Measurements from ENCODE around the gene KIAA0513.
"Not testable (repeated sequence)": the region's sequence is repeated elsewhere in the genome, so short reads cannot be mapped to it uniquely, and the experiment has no call there.

Gene KIAA0513

DNA sequence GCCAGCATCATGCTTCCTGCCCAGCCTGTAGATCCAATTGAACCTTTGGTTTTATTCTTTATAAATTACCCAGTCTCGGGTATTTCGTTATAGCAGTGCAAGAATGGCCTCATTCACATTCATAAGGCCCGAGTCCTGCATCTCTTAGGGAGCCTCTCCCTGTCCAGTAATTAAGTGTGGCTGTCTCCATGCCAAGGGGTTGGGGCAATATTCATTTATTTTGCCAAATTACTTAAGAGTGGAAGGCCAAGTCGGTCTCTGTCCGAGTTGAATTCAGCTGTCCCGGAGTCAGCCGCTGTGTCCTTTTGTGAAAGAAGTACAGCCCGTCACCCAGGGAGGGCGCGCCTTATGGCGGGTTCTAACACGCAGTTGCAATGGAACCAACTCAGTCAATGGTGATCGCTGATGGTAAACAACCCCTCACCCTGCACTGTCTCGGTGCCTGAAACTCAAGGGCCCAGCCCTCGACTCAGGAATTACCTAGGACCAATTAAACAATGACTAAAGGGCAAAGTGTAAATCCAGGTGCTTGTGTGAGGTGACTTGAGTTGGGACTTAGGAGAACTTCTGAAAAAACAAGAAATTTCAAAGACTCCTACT is 22.2 kb downstream of the KIAA0513 start:
- DNase-seq (ENCODE audit: low spot score) = no peak

DNA sequence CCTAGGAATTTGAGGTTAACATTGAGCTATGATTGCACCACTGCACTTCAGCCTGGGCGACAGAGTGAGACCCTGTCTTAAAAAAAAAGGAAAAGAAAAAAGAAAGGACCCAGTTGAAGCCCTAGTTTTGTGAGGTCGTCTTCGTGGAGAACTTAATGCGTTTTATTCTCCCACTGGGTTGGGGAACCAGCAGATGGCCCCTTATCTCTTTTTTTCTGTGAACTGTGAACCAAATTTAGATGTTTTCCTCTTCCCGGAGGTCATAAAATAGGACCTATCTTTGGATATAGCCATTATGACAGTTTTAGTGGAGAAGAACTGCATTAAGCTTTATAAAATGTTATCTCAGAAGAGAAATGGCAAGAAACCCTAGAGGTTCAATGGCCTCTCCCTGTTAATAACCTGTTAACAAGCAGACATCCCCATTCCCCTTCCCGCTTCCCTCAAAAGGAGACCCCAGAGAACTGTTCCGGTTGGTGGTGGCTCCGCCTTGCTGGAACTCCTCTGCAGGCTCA is 23.5 kb downstream of the KIAA0513 start:
- DNase-seq (ENCODE audit: low spot score) = no peak

DNA sequence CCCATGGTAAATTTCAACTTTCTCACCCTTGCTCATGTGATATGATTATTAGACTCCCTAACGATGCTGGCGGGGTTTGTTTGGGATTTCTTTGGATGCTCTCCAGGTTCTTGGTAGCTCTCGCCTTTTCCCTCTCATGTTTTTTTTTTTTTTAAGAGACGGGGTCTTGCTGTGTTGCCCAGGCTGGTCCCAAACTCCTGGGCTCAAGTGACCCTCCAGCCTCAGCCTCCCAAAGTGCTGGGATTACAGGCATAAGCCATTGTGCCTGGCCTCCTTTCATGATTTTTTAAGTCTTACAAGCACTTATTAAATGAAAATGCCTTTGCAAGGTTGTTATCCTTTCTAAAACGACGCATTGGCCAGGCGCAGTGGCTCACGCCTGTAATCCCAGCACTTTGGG is 24.1 kb downstream of the KIAA0513 start:
- DNase-seq (ENCODE audit: low spot score) = no peak

DNA sequence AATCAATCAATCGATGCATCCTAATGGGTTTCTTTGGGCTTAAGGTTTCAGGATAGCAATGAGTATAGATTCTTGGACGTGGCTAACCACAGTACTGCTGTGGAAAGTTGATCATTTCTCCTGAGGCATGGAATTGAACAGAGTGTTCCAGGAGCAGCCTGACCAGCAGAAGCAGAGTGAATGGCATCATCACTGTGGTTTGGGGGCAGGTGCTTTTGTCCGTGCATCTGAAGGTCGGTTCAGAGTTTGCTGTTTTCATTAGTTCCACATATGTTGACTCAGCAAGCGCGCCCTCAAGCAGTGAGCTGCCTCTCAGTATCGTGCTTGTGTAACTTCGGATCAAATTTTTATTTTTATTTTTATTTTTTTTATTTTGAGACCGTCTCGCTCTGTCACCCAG is 24.9 kb downstream of the KIAA0513 start:
- DNase-seq (ENCODE audit: low spot score) = no peak

DNA sequence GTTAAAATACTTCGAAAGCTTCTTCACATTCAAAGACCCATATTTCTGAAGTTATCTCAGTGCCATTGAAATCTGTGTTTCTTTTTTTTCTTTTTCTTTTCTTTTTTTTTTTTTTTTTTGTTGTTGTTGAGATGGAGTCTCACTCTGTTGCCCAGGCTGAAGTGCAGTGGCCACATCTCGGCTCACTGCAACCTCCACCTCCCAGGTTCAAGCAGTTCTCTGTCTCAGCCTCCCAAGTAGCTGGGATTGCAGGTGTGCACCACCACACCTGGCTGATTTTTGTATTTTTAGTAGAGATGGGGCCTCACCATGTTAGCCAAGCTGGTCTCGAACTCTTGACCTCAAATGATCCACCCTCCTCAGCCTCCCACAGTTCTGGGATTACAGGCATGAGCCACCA is 26.7 kb downstream of the KIAA0513 start:
- not testable (repeated sequence) for DNase-seq (ENCODE audit: low spot score)

DNA sequence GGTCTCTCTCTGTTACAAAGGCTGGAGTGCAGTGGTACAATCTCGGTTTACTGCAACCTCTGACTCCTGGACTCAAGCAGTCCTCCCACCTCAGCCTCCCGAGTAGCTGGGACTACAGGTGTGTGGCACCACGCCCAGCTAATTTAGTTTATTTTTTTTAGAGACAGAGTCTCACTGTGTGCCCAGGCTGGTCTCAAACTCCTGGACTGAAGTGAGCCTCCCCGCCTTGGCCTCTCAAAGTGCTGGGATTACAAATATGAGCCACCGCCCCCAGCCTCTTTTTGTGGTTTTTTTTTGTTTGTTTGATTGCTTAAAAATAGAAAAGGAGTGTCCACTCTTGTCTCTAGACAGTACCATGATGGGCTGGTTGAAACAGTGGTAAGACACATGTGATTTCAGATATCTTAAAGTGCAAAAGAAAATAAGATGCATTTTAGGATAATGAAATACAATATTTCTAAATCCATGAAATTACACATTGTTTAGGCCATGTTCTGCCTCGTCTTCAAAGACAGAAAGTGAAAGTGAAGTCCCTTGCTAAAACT is 27.4 kb downstream of the KIAA0513 start:
- DNase-seq (ENCODE audit: low spot score) = no peak

DNA sequence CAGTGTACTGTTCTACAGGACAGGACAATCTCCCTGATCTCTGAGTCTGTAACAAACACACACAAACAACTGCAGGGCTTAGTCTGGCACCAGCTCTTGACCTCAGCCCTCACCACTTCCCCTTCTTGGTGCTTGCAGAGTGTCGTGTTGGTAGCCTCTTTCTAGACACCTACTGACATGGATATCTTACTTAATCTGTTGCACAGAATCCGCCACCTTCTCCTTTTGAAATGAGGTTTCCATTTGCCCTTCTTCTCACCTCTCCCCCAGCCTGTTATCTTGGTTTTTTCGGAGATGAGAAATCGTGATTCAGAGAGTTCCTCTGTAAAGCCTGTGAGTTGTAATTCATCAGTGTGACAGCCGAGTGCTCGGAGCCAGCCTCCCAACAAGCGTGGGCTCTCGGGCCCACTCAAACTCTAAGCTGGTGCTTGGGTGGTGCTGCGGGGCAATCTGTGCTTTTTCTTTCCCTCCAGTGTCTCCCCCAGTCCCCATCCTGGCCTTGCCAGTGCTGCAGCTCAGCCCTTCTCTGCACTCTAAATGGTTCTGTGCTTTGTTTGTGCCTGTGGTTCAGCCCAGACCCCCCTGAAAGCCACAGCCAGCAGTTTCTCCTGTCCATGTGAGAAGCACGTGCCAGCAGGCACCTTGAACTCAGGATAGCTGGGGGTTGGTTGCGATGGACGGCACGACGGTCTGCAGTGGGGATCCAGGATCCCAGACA is 28.1 kb downstream of the KIAA0513 start:
- DNase-seq (ENCODE audit: low spot score) = peak; percentile 79

DNA sequence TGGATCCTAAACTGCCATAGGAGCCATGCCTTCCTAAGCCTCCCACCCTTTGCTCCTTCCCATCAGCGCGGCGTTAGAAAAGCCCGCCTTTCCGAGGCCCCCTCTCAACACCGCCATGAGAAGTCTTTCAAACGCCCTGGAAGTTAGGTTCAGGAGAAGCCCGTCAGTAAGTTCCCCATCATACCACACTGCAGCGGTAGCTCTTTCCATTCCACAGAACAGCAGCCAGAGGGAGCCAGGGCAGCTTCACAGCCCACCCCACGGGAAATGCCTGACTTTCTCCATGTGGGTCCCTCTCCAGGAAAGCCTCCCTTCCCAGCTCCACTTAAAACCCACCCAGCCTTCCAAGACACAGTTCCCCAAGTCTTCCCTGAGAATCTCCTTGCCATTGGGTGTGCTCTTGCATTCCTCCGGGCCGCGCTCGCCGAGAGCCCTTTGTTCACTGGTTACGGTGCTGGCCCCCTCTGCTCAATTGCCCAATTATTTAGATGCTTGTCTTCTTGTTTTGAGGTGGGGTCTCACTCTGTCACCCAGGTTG is 28.7 kb downstream of the KIAA0513 start:
- no peak for DNase-seq (ENCODE audit: low spot score)

DNA sequence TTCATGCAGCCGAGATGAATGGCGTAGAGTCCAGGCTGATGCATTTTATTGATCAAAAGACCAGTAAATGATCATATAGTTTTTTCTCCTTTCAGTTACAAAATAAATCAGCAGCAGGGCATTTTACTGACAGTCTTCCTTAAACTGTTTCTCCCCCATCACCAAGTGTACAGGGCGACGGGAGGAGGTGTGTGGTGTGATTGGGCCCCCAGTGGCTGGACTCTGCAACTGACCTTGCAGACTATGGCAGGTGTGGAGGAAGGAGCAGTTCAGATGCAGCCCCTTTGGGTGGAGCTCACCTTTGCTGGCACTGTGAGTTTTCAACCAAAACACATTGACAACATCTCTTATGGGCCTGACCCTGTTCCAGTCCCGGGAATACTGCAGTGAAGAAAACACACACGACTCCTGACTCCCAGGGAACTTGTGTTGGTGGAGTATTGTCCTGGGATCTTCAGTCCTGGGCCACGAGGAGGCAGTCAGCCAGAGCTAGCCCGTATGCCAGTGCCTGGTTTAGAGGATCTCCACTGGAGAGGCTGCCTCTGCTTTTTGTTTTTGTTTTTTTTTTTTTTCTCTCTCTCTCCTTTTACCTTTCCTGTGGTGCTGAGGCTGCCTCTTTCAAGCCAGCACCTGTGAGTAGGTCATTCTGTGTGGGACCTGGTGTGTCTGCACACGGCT is 29.8 kb downstream of the KIAA0513 start:
- DNase-seq (ENCODE audit: low spot score) = peak; percentile 32

DNA sequence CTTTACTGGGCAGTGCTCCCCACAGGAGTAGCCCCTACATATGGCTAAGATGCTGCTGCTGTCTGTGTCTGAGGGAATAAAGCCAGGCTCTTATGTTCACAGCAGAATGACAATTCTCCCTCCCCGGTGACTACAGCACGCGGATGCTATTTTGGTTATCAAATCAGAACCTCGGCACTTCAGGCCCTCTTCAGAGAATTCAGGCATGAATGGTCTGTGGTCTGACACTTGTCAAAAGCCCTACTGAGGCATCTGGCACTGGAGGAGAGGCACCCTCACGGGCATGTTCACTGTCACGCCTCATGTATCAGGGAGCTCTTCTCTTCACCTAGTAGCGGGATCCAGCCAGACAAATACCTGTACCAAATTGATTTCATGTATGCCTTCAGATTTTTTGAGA is 30.4 kb downstream of the KIAA0513 start:
- peak; percentile 71 for DNase-seq (ENCODE audit: low spot score)

DNA sequence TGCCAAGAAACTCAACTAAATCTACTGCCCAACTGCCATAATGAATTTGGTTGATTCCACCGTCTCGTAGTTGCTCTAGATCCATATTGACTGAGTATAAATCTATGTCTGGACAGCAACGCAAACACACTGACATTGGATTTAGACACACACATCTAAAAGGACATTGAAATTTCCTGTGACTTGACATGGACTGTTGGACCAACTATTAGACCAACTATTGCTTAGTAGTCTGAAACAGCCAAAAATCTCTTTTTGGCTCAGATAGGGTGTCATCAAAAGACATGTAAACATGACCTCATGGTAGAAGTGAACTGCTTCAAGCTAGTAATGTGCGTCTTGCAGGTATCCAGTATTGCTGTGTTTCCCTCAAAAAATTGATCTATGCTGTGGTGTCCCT is 31.3 kb downstream of the KIAA0513 start:
- DNase-seq (ENCODE audit: low spot score) = no peak

DNA sequence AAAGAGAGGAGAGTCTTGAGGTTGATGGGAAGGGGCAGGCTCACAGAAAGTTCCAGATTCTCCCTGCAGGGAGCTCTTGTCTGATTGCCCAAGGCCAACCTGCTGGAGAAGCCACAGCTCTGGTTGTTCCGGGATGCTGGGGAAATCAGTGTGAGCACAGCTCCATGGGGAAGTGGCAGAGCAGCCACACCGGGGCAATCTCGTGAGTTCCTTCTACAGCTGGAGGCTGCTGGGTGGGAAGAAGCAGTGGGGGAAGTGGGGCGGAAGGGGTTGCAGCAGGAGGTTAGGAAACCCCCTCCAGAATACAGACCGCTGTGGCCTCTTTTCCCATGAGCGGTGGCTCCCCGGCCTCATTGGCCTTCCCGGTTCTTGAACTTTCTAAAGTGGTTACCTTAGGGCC is 34.0 kb downstream of the KIAA0513 start:
- DNase-seq (ENCODE audit: low spot score) = no peak

DNA sequence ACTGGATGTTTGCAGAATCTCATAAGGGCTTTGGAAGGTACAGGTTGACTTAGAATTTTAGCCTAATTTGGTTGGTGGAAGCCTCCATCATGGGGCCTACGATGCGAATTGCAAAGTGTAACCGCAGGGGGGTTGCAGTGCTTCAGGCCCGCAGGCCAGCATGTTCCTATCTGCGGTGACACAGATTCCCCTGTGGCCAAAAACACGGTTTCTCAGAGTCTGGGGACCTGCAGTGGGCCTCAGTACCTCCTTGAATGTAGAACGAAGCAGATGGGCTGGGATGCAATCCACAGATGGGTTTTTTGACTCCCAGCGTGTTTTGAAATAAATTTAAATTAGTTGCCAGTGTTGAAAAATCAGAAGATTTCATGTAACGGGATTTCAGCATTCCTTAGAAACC is 34.7 kb downstream of the KIAA0513 start:
- no peak for DNase-seq (ENCODE audit: low spot score)

DNA sequence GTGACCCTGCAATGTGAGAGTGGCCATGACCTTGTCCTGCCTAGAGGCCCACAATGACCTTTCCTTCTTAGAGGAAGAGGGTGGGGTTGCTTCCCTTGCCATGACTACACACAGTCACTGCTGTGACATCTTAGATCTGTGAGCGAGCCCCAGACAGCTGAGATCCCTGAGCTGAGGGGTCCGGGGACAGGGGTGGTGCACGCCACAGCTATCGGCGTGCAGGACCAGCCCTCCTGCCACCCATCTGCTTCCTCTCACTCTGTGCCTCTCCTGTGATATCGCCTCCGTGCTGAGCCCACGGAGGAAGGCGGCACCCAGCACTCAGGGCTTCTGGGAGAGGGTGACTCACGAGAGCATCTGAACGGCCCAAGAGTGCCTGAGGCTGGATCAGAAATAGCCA is 35.2 kb downstream of the KIAA0513 start:
- DNase-seq (ENCODE audit: low spot score) = no peak

DNA sequence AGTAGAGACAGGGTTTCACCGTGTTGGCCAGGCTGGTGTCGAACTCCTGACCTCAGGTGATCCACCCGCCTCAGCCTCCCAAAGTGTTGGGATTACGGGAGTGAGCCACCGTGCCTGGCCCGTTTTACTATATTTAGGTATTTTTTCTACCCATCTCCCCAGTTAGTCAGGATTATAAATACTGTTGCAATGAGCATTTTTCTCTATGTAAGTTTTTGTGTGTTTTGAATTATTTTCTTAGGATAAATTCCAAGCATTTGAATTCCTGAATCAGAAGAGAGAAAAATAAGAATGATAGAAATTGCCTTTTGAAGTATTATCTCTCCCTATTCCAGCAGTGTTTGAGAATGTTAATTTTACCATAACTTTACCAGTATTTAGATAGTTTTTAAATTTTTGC is 36.6 kb downstream of the KIAA0513 start:
- DNase-seq (ENCODE audit: low spot score) = no peak

DNA sequence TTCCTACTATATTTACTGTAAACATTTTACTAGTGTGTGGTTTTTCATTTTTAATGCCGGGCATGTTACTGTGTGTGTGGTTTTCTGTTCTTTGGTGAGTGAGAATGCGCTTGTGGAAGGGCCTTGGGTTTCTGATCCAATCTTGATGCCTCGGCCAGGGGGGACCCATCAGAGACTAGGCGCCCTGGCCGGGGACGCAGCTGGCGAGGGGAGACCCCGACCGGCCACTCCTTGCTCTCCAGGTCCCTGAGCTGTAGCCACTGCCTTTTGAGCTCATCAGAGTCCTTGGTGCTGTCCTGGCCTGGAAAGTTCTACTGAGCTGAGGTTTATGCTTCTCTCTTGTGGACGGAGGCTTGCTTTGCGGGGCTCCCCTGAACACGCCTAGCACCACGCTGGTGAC is 37.5 kb downstream of the KIAA0513 start:
- no peak for DNase-seq (ENCODE audit: low spot score)

DNA sequence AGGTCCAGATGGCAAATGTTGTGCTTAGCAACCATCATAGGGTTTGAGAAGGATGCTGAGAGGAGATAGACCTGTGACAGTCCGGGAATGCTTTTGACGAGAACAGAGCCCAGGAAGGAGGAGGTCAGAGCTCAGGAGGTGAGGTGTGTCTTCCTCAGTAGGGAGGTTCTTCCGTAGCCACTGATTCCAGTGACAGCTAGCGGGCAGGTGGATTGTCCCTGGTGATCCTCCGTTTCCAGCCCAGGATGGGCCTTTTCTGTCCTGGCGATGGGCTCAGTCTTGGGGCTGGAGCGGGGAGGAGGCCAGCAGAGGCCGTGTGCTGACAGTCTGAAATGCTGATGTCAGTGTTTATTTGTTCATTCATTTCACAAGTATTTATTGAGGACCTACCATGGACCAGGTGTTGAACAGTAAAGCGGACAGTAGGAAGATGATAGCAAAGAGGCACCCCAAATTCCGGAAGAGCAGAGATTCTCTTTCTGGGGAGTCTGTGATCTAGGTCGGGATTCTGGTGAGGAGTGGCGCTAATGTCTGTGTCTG is 38.8 kb downstream of the KIAA0513 start:
- no peak for DNase-seq (ENCODE audit: low spot score)

DNA sequence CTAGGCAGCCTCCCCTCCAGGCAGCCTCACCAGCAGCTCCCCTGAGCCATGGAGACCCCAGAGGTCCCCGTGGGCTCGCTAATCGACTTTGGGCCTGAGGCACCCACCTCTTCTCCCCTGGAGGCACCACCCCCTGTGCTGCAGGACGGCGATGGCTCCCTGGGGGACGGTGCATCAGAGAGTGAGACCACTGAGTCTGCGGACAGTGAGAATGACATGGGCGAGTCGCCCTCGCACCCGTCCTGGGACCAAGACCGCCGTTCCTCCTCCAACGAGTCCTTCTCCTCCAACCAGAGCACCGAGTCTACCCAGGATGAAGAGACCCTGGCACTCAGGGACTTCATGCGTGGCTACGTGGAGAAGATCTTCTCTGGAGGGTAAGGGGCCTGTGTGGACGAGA is 39.4 kb downstream of the KIAA0513 start:
- no peak for DNase-seq (ENCODE audit: low spot score)

DNA sequence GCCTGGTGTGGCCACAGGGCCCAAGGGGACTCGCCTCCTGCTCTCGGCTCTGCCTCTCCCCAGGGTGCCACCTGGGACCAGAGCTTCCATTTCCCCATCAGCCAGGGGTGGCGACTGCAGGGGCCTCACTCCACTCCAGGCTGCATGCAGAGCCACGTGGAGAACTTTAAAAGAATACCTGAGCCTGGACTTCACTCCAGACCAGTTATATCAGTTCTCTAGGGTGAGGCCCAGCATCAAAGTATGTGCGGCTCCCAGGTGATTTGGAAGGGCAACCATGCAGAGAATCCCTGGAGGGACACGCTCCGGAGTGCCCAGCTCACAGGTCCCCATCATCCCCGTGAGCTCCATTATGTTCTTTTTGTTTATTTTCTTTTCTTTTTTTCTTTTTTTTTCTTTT is 39.8 kb downstream of the KIAA0513 start:
- DNase-seq (ENCODE audit: low spot score) = no peak

DNA sequence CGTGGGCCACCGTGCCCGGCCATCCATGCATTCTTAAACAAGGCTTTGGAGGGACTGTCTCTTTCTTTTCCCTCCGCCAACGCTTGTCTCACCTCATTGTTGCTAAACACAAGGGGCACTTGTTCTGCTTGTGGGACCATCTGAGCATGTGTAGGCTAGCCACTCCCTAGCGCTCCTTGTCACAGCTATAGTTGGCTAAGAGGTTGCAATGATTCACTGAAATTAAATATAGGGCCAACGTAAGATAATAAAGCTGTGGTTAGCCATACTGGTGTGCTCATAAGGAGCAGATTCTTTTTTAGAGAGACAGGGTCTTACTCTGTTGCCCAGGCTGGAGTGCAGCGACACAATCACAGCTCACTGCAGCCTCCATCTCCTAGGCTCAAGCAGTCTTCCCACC is 41.2 kb downstream of the KIAA0513 start:
- no peak for DNase-seq (ENCODE audit: low spot score)

DNA sequence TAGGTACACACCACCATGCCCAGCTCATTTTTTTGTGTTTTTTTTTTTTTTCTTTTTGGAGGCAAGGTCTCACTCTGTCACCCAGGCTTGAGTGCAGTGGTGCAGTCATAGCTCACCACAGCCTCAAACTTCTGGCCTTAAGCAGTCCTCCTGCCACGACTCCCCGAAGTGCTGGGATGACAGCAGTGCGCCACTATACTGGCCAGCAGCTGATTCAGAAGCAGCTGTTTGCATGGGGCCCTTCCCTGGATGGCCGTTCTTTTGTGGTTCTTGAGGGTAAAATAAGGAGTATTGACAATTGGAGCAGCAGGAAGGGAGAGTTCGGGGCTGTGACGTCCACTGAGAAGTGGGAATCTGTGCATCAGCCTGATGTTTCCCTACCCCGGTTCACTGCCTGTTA is 41.6 kb downstream of the KIAA0513 start:
- DNase-seq (ENCODE audit: low spot score) = no peak

DNA sequence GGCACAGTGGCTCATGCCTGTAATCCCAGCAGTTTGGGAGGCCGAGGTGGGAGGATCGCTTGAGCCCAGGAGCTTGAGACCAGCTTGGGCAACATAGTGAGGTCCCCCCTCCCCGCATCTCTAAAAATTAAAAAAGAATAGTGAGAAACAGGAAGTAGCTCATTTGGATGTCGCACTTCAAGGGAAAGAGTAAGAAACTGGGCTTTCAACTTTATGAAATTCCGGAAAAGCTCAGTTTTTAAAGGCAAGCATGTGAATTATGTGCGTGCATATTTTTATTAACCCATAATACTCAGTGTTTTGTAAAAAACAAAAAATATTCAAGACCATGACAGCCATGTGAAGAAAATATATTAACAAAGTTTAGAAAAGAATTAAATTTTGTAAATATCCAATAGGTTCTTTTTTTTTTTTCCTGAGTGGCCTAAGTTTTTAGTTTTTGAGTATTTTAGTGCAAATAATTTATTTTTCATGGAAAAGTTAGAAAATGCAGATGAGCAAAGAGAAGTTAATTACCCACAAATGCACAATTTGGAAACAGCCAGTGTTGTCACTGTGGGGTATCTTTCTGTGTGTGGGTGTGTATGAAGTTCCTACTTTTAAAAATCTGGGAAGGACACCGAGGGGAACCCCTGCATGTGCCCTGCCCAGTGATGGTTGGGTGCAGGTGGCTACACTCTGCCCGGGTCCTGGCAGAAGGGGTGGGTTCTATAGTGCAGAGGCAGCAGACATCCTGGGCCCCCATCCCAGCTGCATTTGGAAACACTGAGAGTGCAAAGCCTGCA is 44.7 kb downstream of the KIAA0513 start:
- no peak for DNase-seq (ENCODE audit: low spot score)
